ENCODE measurements around the gene TPM3. TPM values are rescaled to one million over a fixed set of nuclear protein-coding genes. Genes with fewer than 3 reads are reported as not detected.

The TPM3 gene
- 741 and 1,680 TPM in 2 replicates for total RNA-seq

DNA sequence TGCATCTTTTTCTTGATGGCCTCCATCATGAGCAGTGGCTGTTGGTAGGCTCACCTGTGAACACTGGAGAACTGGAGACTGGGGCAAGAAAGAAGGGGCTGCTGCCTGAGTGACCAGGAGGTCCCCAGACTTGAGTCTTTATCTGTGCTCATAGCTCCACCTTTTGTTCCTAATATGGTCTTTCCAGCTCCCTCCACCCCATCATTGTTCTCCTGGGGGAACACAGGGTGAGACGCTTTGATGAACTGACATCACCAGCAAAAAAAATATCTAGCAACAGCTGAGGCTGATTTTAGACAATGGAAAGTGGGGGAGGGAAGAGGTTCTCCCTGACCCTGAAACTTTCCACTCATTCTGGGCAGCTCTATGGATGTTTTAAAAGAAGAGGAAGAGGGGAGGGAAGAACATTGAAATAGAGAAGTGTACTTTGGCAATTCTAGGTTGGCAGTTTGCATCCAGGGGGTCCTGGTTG, at the start of gene TPM3:
TSS of gene TPM3 (minus strand) at position 111 of the 472 bp plus-strand sequence. CDS start at position 29, 82 bp downstream.

DNA sequence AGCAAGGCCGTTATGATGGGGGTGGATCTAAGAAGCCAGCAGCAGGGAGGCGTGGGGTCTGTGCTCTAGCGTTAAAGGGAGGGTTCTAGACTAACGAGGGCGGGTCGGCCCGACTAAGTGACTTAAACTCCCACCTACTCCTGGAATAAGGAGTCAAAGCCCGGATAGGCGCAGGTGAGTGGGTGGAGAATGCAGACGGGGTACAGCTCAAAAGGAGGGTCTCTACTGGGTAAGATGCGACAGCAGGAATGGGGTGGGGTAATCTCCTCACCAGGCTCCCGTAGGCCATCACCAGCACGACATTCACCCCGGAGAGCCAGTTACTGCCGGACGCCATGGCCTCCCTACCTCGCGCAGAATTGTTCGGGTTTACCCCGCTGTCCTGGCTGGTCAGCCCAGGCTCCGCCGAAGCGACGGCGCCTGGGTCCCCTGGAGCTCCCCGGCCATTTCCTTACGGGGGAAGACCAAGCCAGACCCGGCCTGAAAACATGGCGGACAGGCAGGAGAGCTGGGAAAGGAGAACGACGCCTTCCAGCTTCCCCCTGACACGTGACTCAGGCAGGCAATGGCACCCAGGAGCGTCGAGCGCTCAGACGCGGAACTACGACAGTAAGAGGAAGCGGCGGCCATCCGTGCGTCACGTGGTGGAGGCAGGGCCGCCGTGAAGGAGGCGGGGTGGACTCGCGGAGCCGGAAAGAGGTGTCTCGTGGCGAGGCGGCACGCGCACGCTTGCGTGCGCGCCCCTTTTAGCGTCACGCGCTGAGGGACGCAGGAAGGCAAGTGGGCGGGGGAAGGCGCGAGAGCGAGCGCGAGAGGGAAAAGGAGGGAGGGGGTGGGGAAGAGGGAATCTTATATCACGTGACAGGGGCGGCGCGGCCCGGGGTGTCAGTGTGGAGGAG, 28.4 kb upstream of the TPM3 start, which contains the start of gene UBAP2L:
TSS of gene UBAP2L (plus strand) at position 885 of the 899 bp plus-strand sequence. CDS start 4,169 bp downstream, outside the sequence.

DNA sequence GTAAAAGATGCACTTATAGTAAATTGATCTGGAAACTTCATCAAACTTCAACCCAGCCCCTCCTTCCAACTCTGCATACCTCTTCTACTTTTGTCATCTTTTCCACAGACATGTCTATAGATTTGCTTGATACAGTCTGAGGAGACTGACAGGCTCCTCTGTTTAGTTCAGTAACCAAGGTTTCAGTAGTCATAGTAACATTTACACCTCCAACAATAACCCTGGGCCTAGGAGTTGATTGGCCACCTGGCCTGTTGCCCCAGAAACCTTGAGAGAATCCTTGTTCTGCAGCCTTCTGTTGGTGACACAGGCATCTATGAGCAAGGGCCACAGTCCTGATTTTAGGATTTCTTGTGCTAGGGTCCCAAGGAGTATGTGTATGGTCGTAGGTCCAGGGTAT, 14.3 kb upstream of the TPM3 start, which contains the start of gene CFAP141:
TSS of gene CFAP141 (minus strand) at position 138 of the 400 bp plus-strand sequence. CDS start at position 112, 26 bp downstream.

DNA sequence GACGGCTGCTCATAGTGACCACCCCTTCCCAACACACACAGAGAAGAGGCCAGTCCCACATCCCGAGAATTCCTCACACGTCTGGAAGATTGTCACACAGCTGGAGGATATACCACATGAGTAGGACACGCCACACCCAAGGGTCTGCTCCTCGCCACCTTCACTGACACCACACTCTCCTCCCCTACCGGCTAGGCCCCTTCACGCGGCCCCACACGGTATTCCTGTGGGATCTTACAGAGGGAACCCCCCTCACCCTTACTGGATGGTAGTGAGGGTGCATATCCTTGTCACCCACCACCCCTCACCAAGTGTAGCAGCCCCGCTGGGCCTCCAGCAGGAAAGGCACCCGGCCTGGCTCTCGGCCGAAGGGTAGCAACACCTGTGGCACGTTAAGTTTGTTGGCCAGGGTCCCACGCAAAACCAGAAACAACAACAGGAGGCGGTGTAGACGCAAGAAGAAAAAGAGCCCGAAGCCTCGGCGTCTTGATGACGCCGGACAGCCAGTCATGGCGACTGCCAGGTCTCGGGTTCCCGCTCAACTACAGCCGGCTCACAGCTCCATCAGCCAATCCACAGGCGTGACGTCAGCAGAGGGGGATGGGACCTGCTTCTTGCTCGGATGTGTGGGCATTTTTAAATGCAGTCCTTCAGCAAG, 37.2 kb downstream of the TPM3 start, which contains the start of gene NUP210L:
TSS of gene NUP210L (minus strand) at position 540 of the 658 bp plus-strand sequence.

Small RNA genes within 50 kb of the gene (small RNA-seq; reads per million reads assigned to genes)
- gene MIR190B: 1.2 reads per million, percentile 66 among the genes with 10 or more reads in this experiment

Other genes with a start within 250 kb of the TPM3 start
- 25.2 and 28.4 TPM in 2 replicates for gene DENND4B, start 245.4 kb downstream of the TPM3 start, total RNA-seq
- gene CRTC2, start 233.5 kb downstream of the TPM3 start, total RNA-seq: 8.8 and 12.1 TPM in 2 replicates
- gene SLC39A1, start 228.6 kb downstream of the TPM3 start, total RNA-seq: 100 and 102 TPM in 2 replicates
- 6.1 and 9.1 TPM in 2 replicates for gene CREB3L4, start 224.2 kb downstream of the TPM3 start, total RNA-seq
- 114 and 132 TPM in 2 replicates for gene JTB, start 214.4 kb downstream of the TPM3 start, total RNA-seq
- 61.6 and 63.0 TPM in 2 replicates for gene RAB13, start 205.8 kb downstream of the TPM3 start, total RNA-seq
- gene RPS27, start 201.3 kb downstream of the TPM3 start, total RNA-seq: 882 and 1,570 TPM in 2 replicates
- gene NUP210L, start 37.0 kb downstream of the TPM3 start, total RNA-seq: under 0.01 and 0.10 TPM in 2 replicates
- not detected in 2 replicates for gene CFAP141, start 14.2 kb upstream of the TPM3 start, total RNA-seq
- gene UBAP2L, start 28.9 kb upstream of the TPM3 start, total RNA-seq: 129 and 154 TPM in 2 replicates
- gene HAX1, start 80.5 kb upstream of the TPM3 start, total RNA-seq: 116 and 120 TPM in 2 replicates
- gene AQP10, start 129.0 kb upstream of the TPM3 start, total RNA-seq: 0.65 TPM in 1 of 2 replicates, not detected in the other
- gene ATP8B2, start 133.4 kb upstream of the TPM3 start, total RNA-seq: 82.0 and 84.5 TPM in 2 replicates
- gene IL6R, start 213.2 kb upstream of the TPM3 start, total RNA-seq: 6.9 and 8.5 TPM in 2 replicates